GDM1 (cell line): Measurements from ENCODE around the gene TBC1D12.
A peak's percentile ranks its signal among the peaks of the same experiment; 100 is the strongest.

Source experiments
- DNase-seq: peaks from one replicate; lab custom pipeline; 2025; lab: John Stamatoyannopoulos, UW

TBC1D12 gene

GRCh38 chr10:94407668-94408067 lies 5.3 kb downstream of the TBC1D12 start:
- no peak for DNase-seq

DNA sequence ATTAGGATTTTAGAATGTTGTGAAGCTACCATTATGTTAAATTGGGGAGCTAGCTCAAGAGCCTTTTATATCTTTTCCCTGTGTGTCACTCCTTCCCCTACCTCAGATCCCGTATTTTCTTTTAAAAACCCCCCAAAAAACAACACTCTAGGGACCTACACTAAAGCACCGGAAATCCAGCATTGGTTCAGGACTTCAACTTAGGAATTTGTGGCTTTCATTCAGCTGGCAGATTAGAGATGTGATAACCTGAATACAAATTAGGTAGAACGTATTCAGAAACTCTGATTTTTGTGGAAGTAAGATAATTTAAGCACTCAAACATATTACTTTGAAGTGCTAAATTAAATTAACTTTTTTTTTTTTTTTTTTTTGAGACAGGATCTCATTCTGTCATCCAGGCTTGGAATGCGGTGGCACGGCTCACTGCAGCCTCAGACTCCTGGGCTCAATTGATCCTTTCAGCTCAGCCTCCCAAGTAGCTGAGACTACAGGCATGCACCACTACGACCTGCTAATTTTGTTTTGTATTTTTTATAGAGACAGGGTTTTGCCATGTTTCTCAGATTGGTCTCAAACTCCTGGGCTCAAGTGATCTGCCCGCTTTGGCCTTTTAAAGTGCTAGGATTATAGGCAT lies 6.8 kb downstream of the TBC1D12 start:
- DNase-seq = no peak

- no peak for DNase-seq
Observed at GRCh38 chr10:94411304-94411703, 9.0 kb downstream of the TBC1D12 start.

- no peak for DNase-seq
Observed at GRCh38 chr10:94412449-94412848, 10.1 kb downstream of the TBC1D12 start.

DNA sequence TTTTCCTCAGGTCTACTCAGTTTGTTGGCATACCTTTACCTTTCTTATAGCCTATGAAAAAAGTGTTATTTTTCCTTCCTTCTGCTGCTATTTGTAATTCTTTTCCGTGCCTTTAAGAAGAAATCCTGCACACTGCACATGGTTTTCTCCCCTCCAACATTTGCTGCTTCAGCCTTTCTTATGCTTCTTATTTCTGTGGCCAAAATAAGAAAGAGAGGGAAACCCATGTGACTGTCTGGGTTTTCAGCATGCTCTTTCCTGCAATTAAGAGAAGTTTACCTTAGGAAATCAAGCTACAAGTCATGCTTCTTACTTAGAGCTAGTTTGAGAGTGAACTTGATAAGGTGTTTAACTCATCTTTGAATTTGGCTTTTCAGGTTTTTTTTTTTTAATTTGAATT lies 11.0 kb downstream of the TBC1D12 start:
- DNase-seq = no peak

- DNase-seq = no peak
Observed at GRCh38 chr10:94416896-94417295, 14.6 kb downstream of the TBC1D12 start.

- no peak for DNase-seq
Observed at GRCh38 chr10:94417321-94417720, 15.0 kb downstream of the TBC1D12 start.

GRCh38 chr10:94420516-94420915 lies 18.2 kb downstream of the TBC1D12 start:
- no peak for DNase-seq

DNA sequence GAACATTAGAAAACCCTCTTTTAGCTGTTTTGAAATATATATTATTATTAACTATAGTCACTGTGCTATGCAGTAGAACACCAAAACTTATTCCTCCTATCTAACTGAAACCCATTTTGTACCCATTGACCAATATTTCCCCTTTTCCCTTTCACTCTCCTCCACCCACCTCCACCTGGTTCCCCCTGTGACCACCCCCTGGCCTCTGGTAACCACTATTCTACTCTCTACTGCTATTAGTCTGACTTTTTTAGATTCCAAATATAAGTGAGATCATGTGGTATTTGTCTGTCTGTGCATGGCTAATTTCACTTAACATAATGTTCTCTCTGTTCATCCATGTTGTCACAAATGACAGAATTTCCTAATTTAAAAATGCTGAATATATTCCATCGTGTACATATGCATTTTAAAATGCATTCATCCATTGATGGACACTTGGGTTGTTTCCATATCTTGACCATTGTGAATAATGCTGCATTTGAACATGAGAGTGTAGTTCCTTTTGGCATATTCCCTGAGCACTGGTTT lies 18.7 kb downstream of the TBC1D12 start:
- DNase-seq = no peak

GRCh38 chr10:94423627-94424026 lies 21.3 kb downstream of the TBC1D12 start:
- DNase-seq = no peak

DNA sequence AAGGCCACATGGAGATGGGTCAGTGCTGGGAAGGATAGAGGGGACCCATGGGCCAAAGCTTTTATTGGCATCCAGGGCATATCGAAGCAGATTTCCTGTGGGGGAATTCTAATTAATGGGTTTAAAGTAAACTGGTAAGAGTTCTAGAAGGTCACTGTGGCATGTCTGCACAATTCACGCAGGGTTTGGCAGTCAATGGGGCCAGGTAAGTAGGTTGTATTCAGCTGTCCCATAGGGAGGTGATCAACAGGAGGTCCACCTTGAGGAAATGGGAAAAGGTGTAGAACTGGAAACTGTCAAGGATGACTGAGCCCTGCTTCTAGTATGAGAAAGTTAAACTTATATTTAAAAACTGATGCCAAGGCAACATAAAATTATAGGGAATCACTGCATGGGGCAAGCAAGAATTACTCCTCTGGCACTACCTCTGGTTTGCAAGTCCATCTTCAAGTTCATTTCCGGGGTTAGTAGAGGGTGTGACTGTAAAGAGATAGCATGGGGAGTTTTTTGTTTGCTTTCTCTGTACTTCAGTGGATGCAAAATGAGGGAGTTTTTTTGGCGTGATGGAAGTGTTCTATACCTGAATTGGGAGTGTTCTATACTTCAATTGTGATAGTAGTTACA lies 22.5 kb downstream of the TBC1D12 start:
- DNase-seq = no peak

GRCh38 chr10:94425942-94426341 lies 23.6 kb downstream of the TBC1D12 start:
- DNase-seq = no peak

- DNase-seq = peak; percentile 8
Observed at GRCh38 chr10:94427166-94427565, 24.8 kb downstream of the TBC1D12 start.

DNA sequence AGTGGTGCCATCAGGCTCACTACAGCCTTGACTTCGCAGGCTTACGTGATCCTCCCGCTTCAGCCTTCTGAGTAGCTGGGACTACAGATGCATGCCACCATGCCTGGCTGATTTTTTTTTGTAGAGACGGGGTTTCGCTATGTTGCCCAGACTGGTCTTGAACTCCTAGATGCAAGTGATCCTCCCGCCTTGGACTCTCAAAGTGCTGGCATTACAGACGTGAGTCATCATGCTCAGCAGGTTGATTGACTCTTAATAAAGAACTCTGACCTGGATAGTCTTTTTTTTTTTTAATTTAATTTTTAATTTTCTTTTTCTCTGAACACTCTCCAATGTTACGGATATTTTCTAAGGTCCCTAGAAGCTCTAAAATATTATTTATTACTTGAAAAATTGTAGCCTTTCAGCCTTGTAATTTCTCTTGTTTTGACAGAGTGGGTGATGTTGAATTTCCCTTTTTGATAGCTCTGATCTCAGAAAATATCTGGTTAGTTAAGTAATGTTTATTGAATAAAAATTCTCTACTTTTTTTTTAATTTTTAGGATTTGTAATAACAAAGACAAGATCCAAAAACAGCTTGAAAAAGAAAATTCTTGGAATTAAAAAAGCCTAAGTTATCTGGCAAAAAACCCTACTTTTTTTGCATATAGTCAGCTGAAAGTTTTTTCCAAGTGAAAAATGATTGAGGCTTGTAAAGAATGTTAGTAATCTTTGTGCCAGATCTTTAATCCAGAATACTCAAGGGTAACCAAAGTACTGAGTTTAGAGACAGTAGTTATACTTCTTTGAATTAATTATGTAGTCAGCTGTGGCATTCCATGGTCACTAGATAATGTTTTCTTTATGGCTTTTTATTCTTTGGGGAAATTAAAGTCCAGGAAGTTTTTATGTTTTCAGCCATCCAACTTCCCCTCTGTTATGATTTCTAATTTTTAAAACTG lies 26.7 kb downstream of the TBC1D12 start:
- no peak for DNase-seq

DNA sequence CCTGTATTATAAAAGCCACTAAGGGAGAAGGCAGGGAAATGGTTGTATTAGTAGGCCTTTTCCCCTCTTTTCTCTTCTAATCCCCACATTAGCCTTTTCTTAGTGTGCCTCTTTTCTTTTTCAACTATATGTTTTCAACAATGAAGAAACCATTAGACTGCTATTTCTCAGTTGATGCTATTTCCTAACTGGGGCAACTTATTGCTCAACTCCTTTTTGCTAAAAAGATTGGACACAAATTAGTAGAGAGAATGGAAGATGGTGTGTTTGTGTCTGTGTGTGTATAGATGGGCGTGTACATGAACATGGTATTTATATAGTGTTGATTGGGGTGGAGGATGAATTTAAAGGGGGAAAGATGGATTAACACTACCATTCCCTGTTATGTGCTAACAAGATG lies 28.4 kb downstream of the TBC1D12 start:
- DNase-seq = no peak

- DNase-seq = no peak
Observed at GRCh38 chr10:94432443-94432842, 30.1 kb downstream of the TBC1D12 start.

DNA sequence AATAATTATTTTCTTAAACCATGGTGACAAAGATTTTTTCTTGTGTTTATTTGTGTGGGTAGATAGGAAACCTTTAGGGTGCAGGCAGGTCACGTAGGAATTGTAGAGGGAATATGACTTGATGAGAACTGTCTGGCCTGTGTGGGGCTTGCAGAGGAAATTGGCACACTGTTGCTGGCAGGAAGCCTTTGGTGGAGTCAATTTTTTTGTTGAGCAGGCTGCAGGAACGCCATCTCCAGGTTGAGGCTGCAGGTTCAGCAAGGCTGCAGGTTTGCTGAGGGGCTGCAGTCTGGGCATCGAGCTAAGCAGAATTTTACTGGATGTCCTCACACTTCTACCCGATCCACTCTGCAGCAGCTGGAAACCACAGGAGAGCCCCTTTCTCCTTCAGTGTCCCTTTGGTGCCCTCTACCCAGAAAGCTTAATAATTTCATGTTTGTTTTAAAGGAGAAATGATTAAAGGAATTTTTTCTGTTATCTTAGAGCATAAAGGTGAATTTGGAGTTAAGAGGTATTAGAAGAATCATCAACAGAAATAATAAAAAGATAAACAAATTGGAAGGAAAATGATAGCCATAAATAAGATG lies 37.0 kb downstream of the TBC1D12 start:
- peak; percentile 13 for DNase-seq

- no peak for DNase-seq
Observed at GRCh38 chr10:94440096-94440495, 37.8 kb downstream of the TBC1D12 start.

GRCh38 chr10:94443047-94443446 lies 40.7 kb downstream of the TBC1D12 start:
- DNase-seq = no peak

DNA sequence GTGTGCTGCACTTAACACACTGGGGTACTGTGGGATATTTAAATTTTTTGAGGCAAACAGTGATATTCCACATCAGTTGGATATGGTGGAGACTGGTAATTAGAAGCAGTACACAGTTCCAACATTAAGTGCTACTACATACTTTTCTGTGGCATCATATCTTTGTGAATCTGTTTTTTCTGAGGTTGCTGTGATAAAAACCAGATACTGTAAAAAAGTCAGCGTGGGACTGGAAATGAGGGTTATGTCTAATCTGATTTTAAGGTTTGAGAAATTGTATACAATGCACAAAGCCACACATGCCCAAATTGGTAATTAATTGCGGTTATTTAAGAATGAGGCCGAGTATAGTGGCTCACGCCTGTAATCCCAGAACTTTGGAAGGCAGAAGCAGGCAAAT lies 41.2 kb downstream of the TBC1D12 start:
- DNase-seq = no peak

DNA sequence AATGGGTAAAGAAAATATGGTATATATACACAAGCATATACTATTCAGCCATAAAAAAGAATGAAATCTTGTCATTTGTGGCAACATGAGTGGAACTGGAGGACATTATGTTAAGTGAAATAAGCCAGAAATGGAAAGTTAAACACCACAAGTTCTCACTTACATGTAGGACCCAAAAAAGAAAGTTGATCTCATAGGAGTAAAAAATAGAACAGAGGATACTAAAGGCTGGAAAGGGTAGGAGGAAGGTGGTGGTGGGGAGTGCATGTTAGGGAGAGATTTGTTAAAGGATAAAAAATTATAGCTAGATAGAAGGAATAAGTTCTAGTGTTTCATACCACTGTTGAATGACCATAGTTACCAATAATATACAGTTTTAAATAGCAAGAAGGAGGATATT lies 48.4 kb downstream of the TBC1D12 start:
- no peak for DNase-seq

GRCh38 chr10:94451883-94452519 lies 49.7 kb downstream of the TBC1D12 start:
- DNase-seq = no peak
